Activated T-cell treated with anti-CD3 and anti-CD28 coated beads for 48 hours (primary cell): Measurements from ENCODE around the gene ANKEF1.
"Not testable (repeated sequence)": the region's sequence is repeated elsewhere in the genome, so short reads cannot be mapped to it uniquely, and the experiment has no call there.

ENCODE experiments used
- DNase-seq: peaks from one replicate; pipeline ENCODE4 v3.0.0-alpha.2; 2020; ENCODE audit warnings: low read depth

The ANKEF1 gene

DNA sequence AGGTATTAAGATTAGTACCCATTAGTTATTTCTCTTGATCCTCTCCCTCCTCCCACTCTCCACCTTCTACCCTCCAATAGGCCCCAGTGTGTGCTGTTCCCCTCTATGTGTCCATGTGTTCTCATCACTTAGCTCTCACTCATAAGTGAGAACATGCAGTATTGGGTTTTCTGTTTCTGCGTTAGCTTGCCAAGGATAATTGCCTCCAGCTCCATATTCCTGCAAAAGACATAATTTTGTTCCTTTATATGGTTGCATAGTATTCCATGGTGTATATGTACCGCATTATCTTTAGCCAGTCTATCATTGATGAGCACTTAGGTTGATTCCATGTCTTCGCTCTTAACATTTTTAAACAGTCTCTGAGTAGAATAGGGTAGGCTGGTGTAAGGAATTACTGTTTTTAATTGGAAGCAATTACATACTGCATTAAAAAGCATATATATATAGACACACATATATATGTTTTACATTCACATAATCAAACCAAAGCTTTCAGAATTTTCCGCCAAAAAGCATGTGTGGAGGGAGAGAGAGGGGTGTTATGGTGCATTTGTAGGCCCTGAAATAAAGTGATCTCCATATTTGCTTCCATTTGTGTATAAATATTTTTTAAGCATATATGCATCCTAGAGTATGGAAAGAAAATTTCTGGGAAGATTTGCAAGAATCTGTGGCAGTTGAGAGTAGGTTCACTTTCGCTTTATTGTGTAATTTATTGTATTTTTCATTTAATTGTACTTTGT is 709 bp upstream of the ANKEF1 start:
- DNase-seq, result no peak

DNA sequence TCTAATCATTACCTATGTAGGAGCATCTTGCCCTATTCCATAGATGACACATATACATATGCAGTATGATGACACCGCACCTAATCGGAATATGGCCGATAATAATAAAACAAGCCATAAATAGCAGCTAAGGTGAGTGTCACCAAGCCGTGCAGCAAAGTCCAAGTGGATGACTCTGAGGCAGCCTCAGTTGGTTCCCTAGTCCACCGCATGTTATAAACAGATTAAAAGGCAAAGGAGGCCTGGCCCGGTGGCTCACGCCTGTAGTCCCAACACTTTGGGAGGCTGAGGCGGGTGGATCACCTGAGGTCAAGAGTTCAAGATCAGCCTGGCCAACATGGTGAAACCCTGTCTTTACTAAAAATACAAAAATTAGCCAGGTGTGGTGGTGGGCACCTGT is 1.5 kb downstream of the ANKEF1 start:
- DNase-seq, result not testable (repeated sequence)

DNA sequence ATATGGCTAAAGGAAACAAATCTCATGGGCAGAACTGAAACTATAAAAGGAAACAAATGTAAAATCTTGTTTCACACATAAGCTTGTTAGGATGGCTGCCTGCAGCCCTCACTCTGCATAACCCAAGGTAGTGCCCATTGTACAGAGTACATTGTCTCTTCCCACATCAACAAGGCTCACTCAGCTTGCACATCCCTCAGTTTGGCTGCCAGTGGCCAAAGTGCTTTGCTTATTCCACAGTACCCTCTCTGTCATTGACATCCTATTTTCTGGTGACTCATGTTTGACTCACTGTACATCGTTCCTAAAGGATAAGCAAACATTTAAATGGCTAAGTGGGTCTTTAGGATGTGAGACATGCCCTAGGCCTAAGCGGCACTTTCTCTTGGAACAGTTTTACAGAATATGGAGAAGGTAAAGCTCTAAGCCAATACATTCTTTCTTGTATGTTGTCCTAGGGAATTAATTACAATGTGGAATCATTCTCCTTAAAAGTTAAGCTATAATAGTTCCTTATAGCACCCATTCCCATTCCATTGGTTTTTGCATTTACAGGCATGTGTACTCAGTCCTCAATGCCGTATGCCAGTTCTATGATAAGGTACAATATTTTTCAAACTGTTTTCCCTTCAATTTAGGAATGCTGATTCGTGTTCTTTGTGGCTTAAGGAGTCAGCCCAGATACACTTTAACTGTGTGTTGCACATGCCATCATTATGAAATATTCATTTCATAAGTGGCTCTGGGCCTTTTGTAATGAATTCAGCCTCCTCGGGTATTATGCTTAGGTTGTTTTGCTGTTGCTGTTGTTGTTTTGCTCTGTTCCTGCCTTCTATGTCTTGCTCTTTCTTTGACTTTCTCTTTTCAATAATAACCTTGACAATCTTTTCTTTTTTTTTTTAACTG is 5.5 kb downstream of the ANKEF1 start:
- no peak for DNase-seq

DNA sequence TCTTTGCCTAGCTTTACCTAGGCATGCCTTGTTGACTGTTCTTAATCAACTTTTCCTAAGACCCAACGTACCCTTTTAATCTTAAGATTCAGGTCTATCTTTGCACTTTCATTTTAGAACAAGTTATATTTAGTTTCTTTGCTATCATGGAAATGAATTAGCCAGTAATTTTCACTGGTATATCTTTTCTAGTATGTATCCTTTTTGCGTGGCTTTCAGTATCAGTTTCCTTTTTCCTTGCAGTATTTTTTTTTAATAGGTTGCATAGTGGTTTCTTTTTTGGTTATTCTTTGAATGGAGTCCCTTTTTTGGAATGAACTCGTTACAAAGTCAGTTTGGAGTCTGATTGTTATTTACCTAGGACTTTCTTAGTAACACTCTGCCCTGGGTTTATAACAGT is 7.3 kb downstream of the ANKEF1 start:
- DNase-seq, result no peak

DNA sequence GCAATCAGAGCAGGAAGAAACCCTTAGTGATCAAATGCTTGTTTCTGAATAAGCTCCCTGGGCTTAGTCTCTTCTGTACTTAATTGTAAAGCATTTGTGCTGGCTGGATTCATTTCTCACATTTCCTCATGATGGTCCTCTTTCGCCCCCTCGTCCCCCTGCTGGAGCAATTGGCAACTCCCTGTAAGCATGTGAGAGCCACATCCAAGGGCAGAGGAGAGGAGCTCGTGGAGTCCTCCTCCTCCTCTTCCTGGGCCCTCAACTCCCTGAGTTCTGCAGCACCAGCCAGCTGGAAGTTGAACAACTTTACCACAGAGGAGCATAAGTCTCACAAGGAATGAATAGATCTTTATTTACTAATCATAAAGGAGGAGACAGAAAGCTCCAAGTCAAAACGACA is 12.6 kb downstream of the ANKEF1 start:
- DNase-seq, result no peak

DNA sequence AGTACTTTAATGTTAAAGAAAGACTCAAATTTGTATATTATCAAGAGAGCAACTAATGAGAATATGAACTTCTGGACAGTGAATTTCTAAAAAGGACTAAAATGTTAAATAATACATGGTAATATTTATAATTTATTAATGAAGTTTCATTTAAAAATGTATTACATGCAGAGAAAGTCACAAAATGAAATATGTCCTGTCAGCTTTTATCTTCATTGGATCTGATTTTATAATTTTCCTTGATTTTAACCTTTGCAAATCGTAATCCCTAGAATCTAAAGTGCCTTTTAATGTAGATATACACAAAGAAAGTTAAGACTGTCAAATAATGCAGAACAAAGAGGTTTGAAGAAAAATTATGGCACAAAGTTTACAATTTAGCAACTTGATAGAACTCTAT is 16.4 kb downstream of the ANKEF1 start:
- no peak for DNase-seq

DNA sequence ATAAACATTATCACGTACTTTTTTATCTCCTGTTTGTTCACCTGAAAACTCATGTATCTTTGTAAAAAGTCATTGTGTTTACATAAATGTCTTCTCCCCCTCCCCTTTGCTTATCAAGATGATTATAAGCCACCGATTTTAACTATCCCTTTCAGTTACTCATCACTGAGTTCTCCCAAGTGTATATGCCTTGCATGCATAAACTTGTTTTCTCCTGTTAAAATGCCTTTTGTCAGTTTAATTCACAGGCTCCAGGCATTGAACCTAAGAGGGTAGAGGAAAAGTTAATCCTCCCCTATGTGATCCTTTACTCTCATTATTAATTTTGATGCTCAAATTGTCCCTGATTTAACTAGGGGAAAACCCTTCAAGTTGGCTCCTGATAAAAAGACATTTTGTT is 24.2 kb downstream of the ANKEF1 start:
- DNase-seq, result no peak

DNA sequence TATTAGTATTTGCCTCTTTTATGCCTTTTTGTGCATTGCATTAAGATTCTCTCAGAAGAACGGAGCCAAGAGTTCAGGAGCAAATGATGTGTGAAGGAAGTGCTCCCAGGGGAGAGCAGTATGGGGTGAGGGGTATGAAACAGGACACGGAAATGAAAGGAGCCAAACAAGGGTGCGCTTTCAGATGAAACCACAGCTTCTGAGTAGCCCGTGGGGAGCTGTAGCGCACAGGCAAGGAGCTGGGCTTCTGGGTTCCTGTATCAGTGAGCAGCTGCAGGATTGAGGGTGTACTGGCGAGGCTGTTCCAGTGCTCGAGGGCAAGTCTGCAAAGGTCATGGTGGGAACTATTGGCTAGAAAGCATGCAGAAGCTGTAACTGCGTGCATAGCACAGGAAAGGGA is 25.4 kb downstream of the ANKEF1 start:
- no peak for DNase-seq

DNA sequence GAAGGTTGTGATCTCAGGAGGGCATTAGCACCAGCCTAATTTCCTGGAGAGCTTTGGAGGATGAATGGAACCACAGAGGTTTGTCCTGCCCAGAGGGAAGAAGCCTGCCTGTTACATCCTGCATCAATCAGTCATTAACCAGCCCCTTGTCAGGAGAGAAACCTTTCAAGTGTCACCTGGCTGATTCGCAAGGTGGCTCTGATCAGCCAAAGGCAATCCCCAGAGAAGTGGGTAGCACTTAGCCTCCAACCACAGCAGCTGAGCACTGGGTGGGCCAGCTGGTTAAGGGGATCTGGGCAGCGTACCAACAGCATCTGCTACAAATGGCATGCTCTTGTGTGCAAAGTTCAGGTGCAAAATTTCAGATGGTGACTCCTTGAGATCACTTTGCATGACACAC is 26.9 kb downstream of the ANKEF1 start:
- no peak for DNase-seq

DNA sequence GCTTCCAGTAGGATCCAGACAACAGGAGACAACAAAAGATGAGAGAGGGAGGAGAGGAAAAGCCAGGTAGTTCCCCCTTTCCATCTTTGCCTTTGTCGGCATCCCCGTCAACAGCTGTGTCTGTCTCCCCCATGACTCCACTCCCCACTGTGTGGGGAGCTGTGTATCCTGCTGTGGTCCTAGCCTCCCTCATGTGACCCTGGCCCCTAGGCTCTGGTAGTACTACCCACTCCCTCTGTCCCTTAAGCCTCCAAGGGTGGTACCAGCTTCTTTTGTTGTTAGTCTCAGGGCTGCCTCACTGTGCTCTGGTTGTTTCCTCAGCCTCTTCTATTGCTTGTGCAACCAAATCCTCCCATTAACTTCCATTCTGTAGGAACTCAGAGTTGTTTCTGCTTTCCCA is 28.7 kb downstream of the ANKEF1 start:
- DNase-seq, result no peak

DNA sequence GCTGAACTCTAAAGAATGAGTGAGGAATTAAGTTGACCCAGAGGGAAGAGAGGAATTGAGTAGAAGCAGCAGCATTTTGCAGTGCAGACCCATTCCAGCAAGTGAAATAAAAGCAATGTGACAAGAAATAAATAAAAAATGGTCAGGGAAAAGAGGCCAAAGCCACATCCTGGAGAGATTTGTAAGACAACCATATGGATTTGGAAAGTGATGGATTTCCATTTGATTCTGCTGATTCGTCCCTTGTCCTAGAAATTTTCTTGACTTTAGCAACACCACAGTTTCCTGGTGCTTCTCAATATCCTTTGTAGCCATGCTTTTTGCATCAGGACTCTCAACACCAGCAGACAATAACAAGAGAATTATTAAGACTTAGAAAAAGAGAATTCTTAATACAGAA is 29.8 kb downstream of the ANKEF1 start:
- DNase-seq, result no peak

DNA sequence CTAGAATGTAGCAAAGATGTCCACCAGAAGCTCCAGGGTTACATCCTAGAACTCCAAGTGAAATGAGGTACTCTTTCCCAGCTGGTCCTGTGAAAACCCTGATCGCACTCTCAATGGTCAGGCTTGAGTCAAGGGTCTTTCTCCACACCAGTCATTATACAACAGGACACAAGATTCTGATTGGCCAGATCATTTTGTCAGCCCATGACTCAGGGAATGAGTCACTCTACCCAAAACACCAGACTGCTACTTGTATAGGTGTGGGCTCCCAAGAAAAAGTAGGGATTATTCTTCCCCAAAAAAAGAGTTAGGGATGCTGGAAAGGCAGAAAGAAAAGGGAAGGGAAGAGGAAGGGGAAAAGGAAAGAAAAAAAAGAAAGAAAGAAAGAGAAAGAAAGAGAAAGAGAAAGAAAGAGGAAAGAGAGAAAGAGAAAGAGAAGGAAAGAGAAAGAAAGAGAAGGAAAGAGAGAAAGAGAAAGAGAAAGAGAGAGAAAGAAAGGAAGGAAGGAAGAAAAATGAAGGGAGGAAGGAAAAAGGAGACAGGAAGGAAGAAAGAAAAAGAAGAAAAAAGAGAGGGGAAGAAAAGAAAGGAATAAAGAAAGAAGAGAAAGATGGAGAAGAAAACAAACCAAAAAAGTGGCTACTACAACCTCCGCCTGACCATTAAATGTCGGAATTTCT is 30.5 kb downstream of the ANKEF1 start:
- no peak for DNase-seq

DNA sequence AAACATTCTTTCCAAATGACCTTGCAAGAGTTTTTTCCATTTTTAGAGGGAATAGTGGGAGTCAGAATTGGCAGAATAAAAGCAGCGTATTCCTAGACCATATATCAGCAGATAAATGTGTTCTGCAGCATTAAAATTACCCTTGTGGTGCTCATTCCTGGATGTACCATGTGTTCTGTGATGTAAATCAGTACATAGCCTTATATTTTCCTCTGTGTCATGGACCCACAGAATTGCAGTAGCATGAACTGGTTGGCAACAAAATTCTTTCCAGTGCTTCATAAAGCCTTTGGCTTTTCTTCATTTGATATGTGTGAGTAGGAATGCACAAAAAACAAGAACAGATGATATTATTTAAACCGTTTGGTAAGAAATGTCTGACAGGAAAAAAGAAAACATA is 32.5 kb downstream of the ANKEF1 start:
- no peak for DNase-seq

DNA sequence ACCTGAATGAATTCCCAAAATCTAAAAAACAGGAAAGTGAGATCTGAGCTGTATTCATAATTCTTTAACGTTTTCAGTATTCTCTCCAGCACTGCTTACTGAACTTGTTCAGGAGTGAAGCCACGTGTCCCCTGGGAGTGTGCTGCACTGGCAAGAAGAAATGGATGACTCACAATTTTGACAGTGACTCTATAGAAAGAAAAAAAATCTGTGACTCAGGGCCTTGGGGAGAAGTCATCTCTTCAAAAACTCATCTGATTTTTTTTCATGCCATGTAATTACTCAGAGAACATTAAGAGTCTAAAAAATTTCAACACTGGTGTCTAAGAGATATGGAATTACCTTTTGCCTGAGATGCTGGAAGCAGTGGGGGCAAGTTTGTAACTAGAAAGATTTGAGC is 39.7 kb downstream of the ANKEF1 start:
- DNase-seq, result no peak

DNA sequence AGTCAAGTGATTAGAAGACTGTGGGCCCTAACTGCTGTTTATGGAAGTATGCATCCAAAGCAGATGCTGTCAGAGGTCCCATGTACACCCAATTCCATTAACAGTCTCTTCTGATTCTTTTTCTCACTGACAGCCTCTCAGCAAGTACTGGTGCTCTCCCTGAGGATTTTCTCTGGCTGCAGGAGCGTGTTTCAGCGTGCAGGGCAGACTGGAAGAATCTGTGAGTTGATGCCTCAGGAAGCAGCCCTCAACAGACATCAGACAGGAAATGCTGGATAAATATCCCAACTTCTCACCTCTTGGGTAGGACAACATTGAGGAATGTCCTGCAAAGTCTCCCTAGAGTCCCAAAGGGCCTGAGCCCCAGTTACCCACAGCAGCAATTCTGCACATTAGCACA is 40.8 kb downstream of the ANKEF1 start:
- no peak for DNase-seq

DNA sequence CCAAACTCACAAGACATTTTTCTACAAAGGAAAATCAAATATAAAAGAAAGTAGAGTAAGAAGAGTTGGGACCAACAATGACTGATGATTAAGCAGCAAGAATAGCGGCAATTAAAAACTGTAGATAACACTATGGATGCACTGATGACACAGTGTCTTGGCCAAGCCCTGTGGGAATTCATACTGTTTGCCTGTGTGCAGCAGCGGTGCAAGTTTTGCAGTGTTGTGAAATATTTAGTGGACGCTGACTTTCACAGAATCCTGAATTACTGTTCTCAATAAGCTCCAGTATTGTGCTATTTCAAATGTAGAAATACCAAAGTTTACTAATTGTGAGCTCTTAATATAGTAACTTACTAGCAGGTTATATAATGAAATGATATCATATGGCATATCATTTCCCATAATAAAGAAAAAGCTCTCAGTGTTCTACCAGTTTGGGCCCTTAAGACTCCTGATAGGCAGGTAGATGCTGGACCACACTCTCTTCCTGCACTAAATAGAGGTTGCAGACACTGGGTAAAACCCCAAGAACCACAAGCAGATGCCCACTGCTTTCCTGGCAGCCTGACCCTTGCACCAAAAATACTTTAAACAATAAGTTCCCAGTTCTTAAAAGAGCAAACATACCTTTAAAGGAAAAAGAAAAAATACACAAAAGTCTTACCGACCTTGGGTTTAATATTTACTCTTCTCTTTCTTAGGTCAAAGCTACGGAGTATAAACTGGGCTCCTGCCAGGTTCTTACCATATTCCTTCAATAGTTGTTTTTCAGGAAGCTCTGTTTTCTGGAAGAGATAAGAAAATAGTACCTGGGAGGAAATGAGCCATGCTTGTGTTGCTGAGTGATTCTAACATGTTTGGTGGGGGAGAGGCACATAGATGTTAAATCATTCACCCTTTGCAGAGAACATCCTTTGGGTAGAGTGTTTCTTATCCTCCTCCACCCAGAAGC is 41.6 kb downstream of the ANKEF1 start:
- DNase-seq, result no peak

DNA sequence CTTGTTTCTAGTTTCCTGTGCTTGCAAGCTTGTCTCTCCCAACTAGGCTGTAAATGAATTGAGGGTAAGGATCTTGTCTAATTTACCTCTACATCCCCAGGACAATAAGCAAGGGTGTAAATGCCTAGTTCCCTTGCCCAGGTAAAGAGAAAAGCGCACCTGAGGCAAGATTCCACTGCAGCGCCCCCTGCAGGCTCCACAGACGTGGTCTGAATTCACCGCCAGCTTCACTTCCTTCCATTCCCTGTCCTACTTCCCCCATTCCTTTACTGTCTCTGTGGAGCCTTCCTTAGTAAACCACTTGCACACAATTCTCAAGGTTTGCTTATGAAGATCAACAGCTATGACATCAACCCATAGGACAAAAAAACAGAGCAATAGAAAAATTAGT is 42.3 kb downstream of the ANKEF1 start:
- DNase-seq, result peak; percentile 4

DNA sequence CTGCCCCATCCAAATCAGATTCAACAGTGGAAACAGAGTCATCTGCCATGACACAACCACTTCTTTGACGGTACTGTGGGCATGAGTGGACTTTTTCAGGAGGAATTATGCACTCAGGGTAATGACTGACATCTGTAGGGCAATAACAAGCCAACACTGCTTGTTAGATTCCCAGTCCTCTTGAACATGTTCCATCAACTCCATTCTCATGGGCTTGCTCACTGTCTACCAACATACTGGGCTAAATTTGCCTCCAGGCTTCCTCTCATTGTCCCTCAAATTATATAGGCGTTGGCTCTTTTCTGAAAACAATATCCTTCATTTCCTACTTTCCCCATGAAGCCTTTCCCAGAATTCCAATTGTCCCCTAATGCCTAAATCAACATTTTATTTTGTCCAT is 43.1 kb downstream of the ANKEF1 start:
- no peak for DNase-seq

DNA sequence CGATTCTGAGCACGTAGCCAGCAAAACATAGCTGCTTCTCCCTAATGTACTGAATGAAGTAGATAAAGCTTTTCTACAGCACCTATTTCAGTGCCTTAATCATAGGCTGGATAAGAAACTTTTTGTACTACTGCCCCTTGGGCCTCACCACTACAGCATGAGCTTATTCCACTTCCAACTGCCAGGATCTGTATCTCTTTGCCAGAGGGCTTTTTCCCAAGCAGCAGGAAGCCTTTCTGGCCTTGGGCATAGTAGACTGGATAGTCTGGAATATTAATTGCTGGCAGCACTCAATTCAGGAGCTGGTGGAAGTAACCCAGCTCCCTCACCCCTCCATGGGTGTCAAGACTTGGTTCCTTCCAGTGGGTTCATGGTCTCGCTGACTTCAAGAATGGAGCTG is 43.6 kb downstream of the ANKEF1 start:
- DNase-seq, result no peak

DNA sequence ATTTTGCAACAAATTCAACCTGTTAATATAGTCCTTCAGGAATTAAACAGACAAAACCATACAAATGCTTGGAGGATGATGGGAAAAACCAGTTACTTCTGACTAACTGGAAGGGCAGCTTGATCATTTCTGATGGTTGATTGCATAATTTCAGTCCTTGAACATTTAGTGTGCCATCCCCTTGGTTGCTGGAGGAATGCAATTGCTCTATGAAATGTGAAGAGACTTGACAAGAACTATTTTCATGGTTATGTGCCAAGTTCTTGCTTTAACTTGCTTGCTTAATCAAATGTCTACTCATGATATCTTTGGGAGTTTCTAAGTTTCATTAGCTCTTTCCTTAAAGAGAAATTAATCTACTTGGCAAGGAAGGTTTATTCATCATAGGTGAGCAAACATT is 45.2 kb downstream of the ANKEF1 start:
- no peak for DNase-seq

DNA sequence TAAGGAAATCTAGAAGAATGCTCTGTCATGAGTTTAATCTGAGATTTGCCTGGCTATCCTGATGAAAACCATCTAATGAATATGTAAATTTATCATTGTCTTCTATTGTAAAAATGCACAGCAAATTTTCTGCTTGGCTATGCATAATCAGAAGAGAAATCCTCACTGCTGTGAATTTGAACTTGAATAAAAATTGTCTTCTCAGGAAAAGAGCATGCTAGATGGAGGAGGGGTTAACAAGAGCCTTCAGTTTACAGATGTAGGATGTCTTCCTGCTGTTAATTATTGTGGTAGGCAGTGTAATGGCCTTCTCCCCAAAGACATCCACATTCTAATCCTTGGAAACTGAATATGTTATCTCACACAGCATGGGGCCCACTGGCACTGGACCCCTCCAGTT is 45.8 kb downstream of the ANKEF1 start:
- DNase-seq, result no peak
